ENCODE data around the gene STK17B.

STK17B gene

DNA sequence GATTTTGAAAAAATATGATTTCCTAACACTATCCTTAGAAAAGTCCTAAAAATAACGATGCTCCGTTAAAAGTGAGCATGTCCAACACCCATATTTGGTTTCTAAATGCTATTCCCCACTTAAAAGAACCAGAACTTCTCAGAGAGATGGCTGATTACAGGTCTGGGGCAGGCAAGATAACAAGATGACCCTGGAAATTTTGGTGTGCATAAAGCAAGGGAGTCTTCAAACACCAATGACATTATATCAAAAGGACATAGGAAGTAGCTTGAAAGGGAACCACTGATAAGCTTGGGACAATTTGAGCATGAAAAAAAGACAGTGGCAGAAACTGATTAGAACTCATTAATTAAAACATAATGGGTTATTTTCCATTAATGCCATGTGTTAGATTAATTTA lies 17.9 kb downstream of the STK17B start:
- no peaks in the 10 kb centered on the region for H3K9me3 ChIP-seq (ENCODE audit: insufficient read depth, low read length)
- no peaks in the 10 kb centered on the region for H3K9me2 ChIP-seq (replicated peaks; ENCODE audit: insufficient read depth, low read length)
- 0 out of 2 replicates have a peak overlapping the region, but pooled peaks have one; percentile 25 for H3K27ac ChIP-seq (ENCODE audit: low read depth, low read length)
- peaks cover 98% of the 10 kb centered on the region for H3K79me2 ChIP-seq (ENCODE audit: insufficient read depth, low read length)
- H4K20me1 ChIP-seq (ENCODE audit: low read depth, low read length), result peaks cover 78% of the 10 kb centered on the region
- no peak overlapping the region for H2AFZ ChIP-seq (ENCODE audit: low read depth, low read length, severe bottlenecking)
- no peak overlapping the region for H3K4me3 ChIP-seq (ENCODE audit: insufficient read depth, low read length, poor library complexity, severe bottlenecking)
- H3K9ac ChIP-seq (ENCODE audit: low read length), result no peak overlapping the region
- no peaks in the 10 kb centered on the region for H3K27me3 ChIP-seq (ENCODE audit: low read length)
- H3K4me2 ChIP-seq (ENCODE audit: low read depth, low read length, poor library complexity, severe bottlenecking), result no peak overlapping the region
- TF ChIP-seq EZH2phosphoT487 (conservative IDR thresholded peaks at IDR 0.05; ENCODE audit: low read length), result no peak
- TF ChIP-seq, protein P1, sequence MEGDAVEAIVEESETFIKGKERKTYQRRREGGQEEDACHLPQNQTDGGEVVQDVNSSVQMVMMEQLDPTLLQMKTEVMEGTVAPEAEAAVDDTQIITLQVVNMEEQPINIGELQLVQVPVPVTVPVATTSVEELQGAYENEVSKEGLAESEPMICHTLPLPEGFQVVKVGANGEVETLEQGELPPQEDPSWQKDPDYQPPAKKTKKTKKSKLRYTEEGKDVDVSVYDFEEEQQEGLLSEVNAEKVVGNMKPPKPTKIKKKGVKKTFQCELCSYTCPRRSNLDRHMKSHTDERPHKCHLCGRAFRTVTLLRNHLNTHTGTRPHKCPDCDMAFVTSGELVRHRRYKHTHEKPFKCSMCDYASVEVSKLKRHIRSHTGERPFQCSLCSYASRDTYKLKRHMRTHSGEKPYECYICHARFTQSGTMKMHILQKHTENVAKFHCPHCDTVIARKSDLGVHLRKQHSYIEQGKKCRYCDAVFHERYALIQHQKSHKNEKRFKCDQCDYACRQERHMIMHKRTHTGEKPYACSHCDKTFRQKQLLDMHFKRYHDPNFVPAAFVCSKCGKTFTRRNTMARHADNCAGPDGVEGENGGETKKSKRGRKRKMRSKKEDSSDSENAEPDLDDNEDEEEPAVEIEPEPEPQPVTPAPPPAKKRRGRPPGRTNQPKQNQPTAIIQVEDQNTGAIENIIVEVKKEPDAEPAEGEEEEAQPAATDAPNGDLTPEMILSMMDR (IDR thresholded peaks at IDR 0.05; ENCODE audit: insufficient read depth, low read length, poor library complexity, severe bottlenecking), result no peak
- peaks cover 82% of the 10 kb centered on the region for H3K36me3 ChIP-seq (ENCODE audit: low read length)
- H3F3A ChIP-seq (ENCODE audit: insufficient read depth), result peaks cover 85% of the 10 kb centered on the region

GRCh38 chr2:196149948-196150347 lies 21.4 kb downstream of the STK17B start:
- Histone ChIP-seq H3K9me3 (ENCODE audit: insufficient read depth, low read length) (no peaks in the 10 kb centered on the region), H3K36me3 (ENCODE audit: low read length) (peaks cover 80% of the 10 kb centered on the region), H3F3A (ENCODE audit: insufficient read depth) (peaks cover 76% of the 10 kb centered on the region), H3K4me2 (ENCODE audit: low read depth, low read length, poor library complexity, severe bottlenecking) (peak overlapping the region; percentile 35), H2AFZ (ENCODE audit: low read depth, low read length, severe bottlenecking) (no peak overlapping the region), H3K9me2 (replicated peaks; ENCODE audit: insufficient read depth, low read length) (no peaks in the 10 kb centered on the region), H3K9ac (ENCODE audit: low read length) (no peak overlapping the region), H4K20me1 (ENCODE audit: low read depth, low read length) (peaks cover 61% of the 10 kb centered on the region), H3K4me3 (ENCODE audit: insufficient read depth, low read length, poor library complexity, severe bottlenecking) (no peak overlapping the region), H3K27me3 (ENCODE audit: low read length) (no peaks in the 10 kb centered on the region), H3K27ac (ENCODE audit: low read depth, low read length) (peak overlapping the region; percentile 63), H3K79me2 (ENCODE audit: insufficient read depth, low read length) (peaks cover 96% of the 10 kb centered on the region)
- TF ChIP-seq, protein P1 (IDR thresholded peaks at IDR 0.05; ENCODE audit: insufficient read depth, low read length, poor library complexity, severe bottlenecking), result no peak
- no peak for TF ChIP-seq EZH2phosphoT487 (conservative IDR thresholded peaks at IDR 0.05; ENCODE audit: low read length)

GRCh38 chr2:196148736-196149135 lies 22.6 kb downstream of the STK17B start:
- Histone ChIP-seq H3K27ac (ENCODE audit: low read depth, low read length) (no peak overlapping the region), H3K4me3 (ENCODE audit: insufficient read depth, low read length, poor library complexity, severe bottlenecking) (no peak overlapping the region), H3F3A (ENCODE audit: insufficient read depth) (peaks cover 69% of the 10 kb centered on the region), H4K20me1 (ENCODE audit: low read depth, low read length) (peaks cover 54% of the 10 kb centered on the region), H3K4me2 (ENCODE audit: low read depth, low read length, poor library complexity, severe bottlenecking) (no peak overlapping the region), H3K9me3 (ENCODE audit: insufficient read depth, low read length) (no peaks in the 10 kb centered on the region), H2AFZ (ENCODE audit: low read depth, low read length, severe bottlenecking) (no peak overlapping the region), H3K36me3 (ENCODE audit: low read length) (peaks cover 80% of the 10 kb centered on the region), H3K9me2 (replicated peaks; ENCODE audit: insufficient read depth, low read length) (no peaks in the 10 kb centered on the region), H3K27me3 (ENCODE audit: low read length) (no peaks in the 10 kb centered on the region), H3K9ac (ENCODE audit: low read length) (no peak overlapping the region), H3K79me2 (ENCODE audit: insufficient read depth, low read length) (peaks cover 90% of the 10 kb centered on the region)
- TF ChIP-seq, protein P1 (IDR thresholded peaks at IDR 0.05; ENCODE audit: insufficient read depth, low read length, poor library complexity, severe bottlenecking), result no peak
- TF ChIP-seq EZH2phosphoT487 (conservative IDR thresholded peaks at IDR 0.05; ENCODE audit: low read length), result no peak
